ENCODE measurements around the gene GIMAP2. TPM values are rescaled to one million over a fixed set of nuclear protein-coding genes. Genes with fewer than 3 reads are reported as not detected.
"Not testable (repeated sequence)": the region's sequence is repeated elsewhere in the genome, so short reads cannot be mapped to it uniquely, and the experiment has no call there.

Gene GIMAP2
- total and polyA plus RNA-seq, 2 experiments from 2014 or later: 0.13 TPM; not detected in 1

DNA sequence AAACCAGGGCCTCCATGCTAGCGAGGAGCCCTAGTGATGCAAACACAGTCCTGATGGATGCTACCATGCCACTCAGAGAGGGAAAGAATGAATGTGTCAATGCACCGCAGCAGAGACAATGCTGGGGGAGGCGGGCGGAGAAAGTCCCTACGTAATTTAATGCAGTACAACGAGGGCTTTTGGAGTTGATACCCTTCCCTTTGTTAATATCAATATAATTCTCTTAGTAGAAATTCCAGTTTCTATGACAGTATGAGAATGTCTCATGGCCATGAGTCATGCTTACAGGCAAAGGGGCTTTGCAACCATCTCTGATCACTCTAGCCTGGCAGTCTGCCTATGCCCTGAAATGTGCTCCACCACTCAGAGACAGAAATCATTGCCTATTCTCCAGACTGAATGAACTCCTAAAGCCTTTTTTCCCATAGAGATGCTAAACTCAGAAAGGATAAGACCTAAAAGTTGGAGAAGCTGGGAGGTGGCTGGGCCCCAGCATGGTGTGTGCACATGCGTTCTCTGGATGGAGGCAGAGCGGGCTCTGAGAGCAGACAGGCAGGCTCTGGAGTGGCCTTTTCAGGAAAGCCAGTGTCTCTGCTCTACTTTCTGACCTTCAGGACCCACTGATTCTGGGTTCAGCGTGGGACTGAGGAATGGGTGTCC is 20.3 kb upstream of the GIMAP2 start:
- H3K9ac ChIP-seq: no peak overlapping the region
- no peak for DNase-seq
- no peak overlapping the region for H3K4me3 ChIP-seq
- no peak overlapping the region for H3K27ac ChIP-seq
- no peak overlapping the region for H3K4me2 ChIP-seq (ENCODE audit: unreplicated experiment)
- no peaks in the 10 kb centered on the region for H3K4me1 ChIP-seq (ENCODE audit: insufficient read depth)
- no peaks in the 10 kb centered on the region for H3K36me3 ChIP-seq (ENCODE audit: low read depth)
- H3K79me2 ChIP-seq (ENCODE audit: insufficient read depth): no peaks in the 10 kb centered on the region
- no peaks in the 10 kb centered on the region for H4K20me1 ChIP-seq (ENCODE audit: insufficient read depth)
- in situ Hi-C loops (cut with MboI): no loop called here
- no peaks in the 10 kb centered on the region for H3K27me3 ChIP-seq (replicated peaks; ENCODE audit: insufficient read depth)
- no peaks in the 10 kb centered on the region for H3K9me3 ChIP-seq (ENCODE audit: low read depth)
- H3F3A ChIP-seq (ENCODE audit: insufficient read depth): no peaks in the 10 kb centered on the region
- no peaks in the 10 kb centered on the region for H3K9me2 ChIP-seq (ENCODE audit: insufficient read depth)
- TF ChIP-seq EZH2phosphoT487 (IDR thresholded peaks at IDR 0.05; ENCODE audit: insufficient read depth, low read depth) (no peak), EZH2 (IDR thresholded peaks at IDR 0.05; ENCODE audit: insufficient read depth, poor library complexity, severe bottlenecking) (no peak)
- no peak overlapping the region for H2AFZ ChIP-seq
- WGBS, 2 experiments (ENCODE audit: low coverage in 1 of 2, low lambda C conversion rate in 2 of 2, missing lambda C conversion rate in 2 of 2): 44 to 48% methylated on average over 9 of the region's 9 CpGs

GRCh38 chr7:150665896-150666295 is 19.6 kb upstream of the GIMAP2 start:
- no peaks in the 10 kb centered on the region for H3K9me2 ChIP-seq (ENCODE audit: insufficient read depth)
- no peak overlapping the region for H2AFZ ChIP-seq
- H3K4me3 ChIP-seq: no peak overlapping the region
- no peak overlapping the region for H3K27ac ChIP-seq
- 59 to 68% methylated on average over 2 of the region's 2 CpGs for WGBS, 2 experiments (ENCODE audit: low coverage in 1 of 2, low lambda C conversion rate in 2 of 2, missing lambda C conversion rate in 2 of 2)
- no peaks in the 10 kb centered on the region for H3K4me1 ChIP-seq (ENCODE audit: insufficient read depth)
- in situ Hi-C loops (cut with MboI): no loop called here
- H4K20me1 ChIP-seq (ENCODE audit: insufficient read depth): no peaks in the 10 kb centered on the region
- H3K36me3 ChIP-seq (ENCODE audit: low read depth): no peaks in the 10 kb centered on the region
- TF ChIP-seq EZH2phosphoT487 (IDR thresholded peaks at IDR 0.05; ENCODE audit: insufficient read depth, low read depth) (no peak), EZH2 (IDR thresholded peaks at IDR 0.05; ENCODE audit: insufficient read depth, poor library complexity, severe bottlenecking) (no peak)
- no peak overlapping the region for H3K4me2 ChIP-seq (ENCODE audit: unreplicated experiment)
- no peak overlapping the region for H3K9ac ChIP-seq
- H3K9me3 ChIP-seq (ENCODE audit: low read depth): no peaks in the 10 kb centered on the region
- H3K79me2 ChIP-seq (ENCODE audit: insufficient read depth): no peaks in the 10 kb centered on the region
- DNase-seq: no peak
- H3K27me3 ChIP-seq (replicated peaks; ENCODE audit: insufficient read depth): no peaks in the 10 kb centered on the region
- no peaks in the 10 kb centered on the region for H3F3A ChIP-seq (ENCODE audit: insufficient read depth)

DNA sequence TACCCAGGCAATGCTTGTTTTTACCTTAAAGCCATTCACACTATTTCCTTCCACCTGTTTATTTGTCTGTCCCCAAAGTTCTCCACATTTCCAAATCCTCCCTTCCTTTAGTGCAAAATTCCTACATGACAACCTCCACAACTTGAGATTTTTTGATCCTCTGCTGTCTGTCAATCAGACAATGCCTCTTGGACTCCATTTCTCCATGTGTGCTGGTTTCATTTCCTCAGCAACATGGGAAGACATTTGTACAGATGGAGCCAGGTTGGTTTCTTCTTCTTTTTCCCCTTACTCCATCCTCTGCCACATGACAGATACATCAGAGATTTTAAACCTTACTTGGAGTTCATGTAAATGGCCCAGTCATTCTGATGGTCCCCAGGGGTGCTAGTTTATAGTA is 19.1 kb upstream of the GIMAP2 start:
- TF ChIP-seq EZH2phosphoT487 (IDR thresholded peaks at IDR 0.05; ENCODE audit: insufficient read depth, low read depth): no peak
- TF ChIP-seq EZH2 (IDR thresholded peaks at IDR 0.05; ENCODE audit: insufficient read depth, poor library complexity, severe bottlenecking): no peak
- Histone ChIP-seq H3K4me2 (ENCODE audit: unreplicated experiment) (no peak overlapping the region), H3K9ac (no peak overlapping the region), H3K36me3 (ENCODE audit: low read depth) (no peaks in the 10 kb centered on the region), H3F3A (ENCODE audit: insufficient read depth) (no peaks in the 10 kb centered on the region), H3K79me2 (ENCODE audit: insufficient read depth) (no peaks in the 10 kb centered on the region), H3K27ac (no peak overlapping the region), H3K4me1 (ENCODE audit: insufficient read depth) (no peaks in the 10 kb centered on the region), H4K20me1 (ENCODE audit: insufficient read depth) (no peaks in the 10 kb centered on the region), H3K9me2 (ENCODE audit: insufficient read depth) (no peaks in the 10 kb centered on the region), H3K4me3 (no peak overlapping the region), H3K27me3 (replicated peaks; ENCODE audit: insufficient read depth) (no peaks in the 10 kb centered on the region), H2AFZ (no peak overlapping the region), H3K9me3 (ENCODE audit: low read depth) (no peaks in the 10 kb centered on the region)
- DNase-seq: no peak
- in situ Hi-C loops (cut with MboI): no loop called here

GRCh38 chr7:150668472-150668911 is 17.0 kb upstream of the GIMAP2 start:
- in situ Hi-C loops (cut with MboI): no loop called here
- Histone ChIP-seq H3K9me3 (ENCODE audit: low read depth) (no peaks in the 10 kb centered on the region), H3K36me3 (ENCODE audit: low read depth) (no peaks in the 10 kb centered on the region), H3K9ac (no peak overlapping the region), H3K4me2 (ENCODE audit: unreplicated experiment) (no peak overlapping the region), H3K27me3 (replicated peaks; ENCODE audit: insufficient read depth) (no peaks in the 10 kb centered on the region), H3K27ac (no peak overlapping the region), H3K4me3 (no peak overlapping the region), H3K79me2 (ENCODE audit: insufficient read depth) (no peaks in the 10 kb centered on the region), H4K20me1 (ENCODE audit: insufficient read depth) (no peaks in the 10 kb centered on the region), H3K9me2 (ENCODE audit: insufficient read depth) (no peaks in the 10 kb centered on the region), H2AFZ (no peak overlapping the region), H3F3A (ENCODE audit: insufficient read depth) (no peaks in the 10 kb centered on the region), H3K4me1 (ENCODE audit: insufficient read depth) (no peaks in the 10 kb centered on the region)
- 0% methylated on average over 1 of the region's 1 CpG for WGBS, 2 experiments (ENCODE audit: low coverage in 1 of 2, low lambda C conversion rate in 2 of 2, missing lambda C conversion rate in 2 of 2)
- no peak for DNase-seq
- no peak for TF ChIP-seq EZH2 (IDR thresholded peaks at IDR 0.05; ENCODE audit: insufficient read depth, poor library complexity, severe bottlenecking)
- TF ChIP-seq EZH2phosphoT487 (IDR thresholded peaks at IDR 0.05; ENCODE audit: insufficient read depth, low read depth): no peak

- Histone ChIP-seq H3K4me1 (ENCODE audit: insufficient read depth) (no peaks in the 10 kb centered on the region), H3K4me2 (ENCODE audit: unreplicated experiment) (no peak overlapping the region), H3K9me3 (ENCODE audit: low read depth) (no peaks in the 10 kb centered on the region), H3F3A (ENCODE audit: insufficient read depth) (no peaks in the 10 kb centered on the region), H3K79me2 (ENCODE audit: insufficient read depth) (no peaks in the 10 kb centered on the region), H2AFZ (no peak overlapping the region), H3K9me2 (ENCODE audit: insufficient read depth) (no peaks in the 10 kb centered on the region), H3K36me3 (ENCODE audit: low read depth) (no peaks in the 10 kb centered on the region), H3K9ac (no peak overlapping the region), H3K27me3 (replicated peaks; ENCODE audit: insufficient read depth) (no peaks in the 10 kb centered on the region), H4K20me1 (ENCODE audit: insufficient read depth) (no peaks in the 10 kb centered on the region), H3K4me3 (no peak overlapping the region), H3K27ac (no peak overlapping the region)
- in situ Hi-C loops (cut with MboI): no loop called here
- no peak for DNase-seq
- TF ChIP-seq EZH2phosphoT487 (IDR thresholded peaks at IDR 0.05; ENCODE audit: insufficient read depth, low read depth) (no peak), EZH2 (IDR thresholded peaks at IDR 0.05; ENCODE audit: insufficient read depth, poor library complexity, severe bottlenecking) (no peak)
Observed at GRCh38 chr7:150668977-150669376, 16.5 kb upstream of the GIMAP2 start.

DNA sequence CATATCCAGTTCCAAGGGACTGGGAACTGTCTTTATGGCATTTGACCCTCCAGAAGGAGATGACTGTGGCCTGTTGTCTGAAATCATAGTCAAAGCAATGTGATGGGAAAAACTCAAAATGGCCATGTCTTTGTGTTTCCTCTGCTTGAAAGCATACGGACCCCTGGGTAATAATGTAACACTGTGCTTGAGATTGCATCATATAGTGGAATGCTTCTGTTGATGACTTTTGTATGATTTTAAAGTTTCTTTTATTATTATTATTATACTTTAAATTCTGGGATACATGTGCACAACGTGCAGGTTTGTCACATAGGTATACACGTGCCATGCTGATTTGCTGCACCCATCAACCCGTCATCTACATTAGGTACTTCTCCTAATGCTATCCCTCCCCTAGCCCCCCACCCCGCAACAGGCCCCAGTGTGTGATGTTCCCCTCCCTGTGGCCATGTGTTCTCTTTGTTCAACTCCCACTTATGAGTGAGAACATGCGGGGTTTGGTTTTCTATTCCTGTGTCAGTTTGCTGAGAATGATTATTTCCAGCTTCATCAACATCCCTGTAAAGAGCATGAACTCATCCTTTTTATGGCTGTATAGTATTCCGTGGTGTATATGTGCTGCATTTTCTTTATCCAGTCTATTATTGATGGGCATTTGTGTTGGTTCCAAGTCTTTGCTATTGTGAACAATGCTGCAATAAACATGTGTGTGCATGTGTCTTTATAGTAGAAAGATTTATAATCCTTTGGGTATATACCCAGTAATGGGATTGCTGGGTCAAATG is 13.5 kb upstream of the GIMAP2 start:
- H2AFZ ChIP-seq; H3K4me3 ChIP-seq; in situ Hi-C loops (cut with MboI); H3K27me3 ChIP-seq (replicated peaks; ENCODE audit: insufficient read depth); DNase-seq; H3K36me3 ChIP-seq (ENCODE audit: low read depth); H3K4me1 ChIP-seq (ENCODE audit: insufficient read depth); H3K9me2 ChIP-seq (ENCODE audit: insufficient read depth); H3K4me2 ChIP-seq (ENCODE audit: unreplicated experiment); H3K79me2 ChIP-seq (ENCODE audit: insufficient read depth); H4K20me1 ChIP-seq (ENCODE audit: insufficient read depth); H3F3A ChIP-seq (ENCODE audit: insufficient read depth); H3K9ac ChIP-seq; H3K9me3 ChIP-seq (ENCODE audit: low read depth); H3K27ac ChIP-seq: not testable (repeated sequence)
- WGBS, 2 experiments (ENCODE audit: low coverage in 1 of 2, low lambda C conversion rate in 2 of 2, missing lambda C conversion rate in 2 of 2): 16 to 23% methylated on average over 7 of the region's 7 CpGs

All from GM23248 (cell line).